IPS-NIHi7 (cell line): Measurements from ENCODE around the gene RPS16.
"Not testable (repeated sequence)": the region's sequence is repeated elsewhere in the genome, so short reads cannot be mapped to it uniquely, and the experiment has no call there.

Experiments used
- DNase-seq: peaks from one replicate; pipeline ENCODE4 v3.0.0; 2012; ENCODE audit warnings: mixed read lengths; ENCODE audit errors: extremely low spot score

The RPS16 gene

DNA sequence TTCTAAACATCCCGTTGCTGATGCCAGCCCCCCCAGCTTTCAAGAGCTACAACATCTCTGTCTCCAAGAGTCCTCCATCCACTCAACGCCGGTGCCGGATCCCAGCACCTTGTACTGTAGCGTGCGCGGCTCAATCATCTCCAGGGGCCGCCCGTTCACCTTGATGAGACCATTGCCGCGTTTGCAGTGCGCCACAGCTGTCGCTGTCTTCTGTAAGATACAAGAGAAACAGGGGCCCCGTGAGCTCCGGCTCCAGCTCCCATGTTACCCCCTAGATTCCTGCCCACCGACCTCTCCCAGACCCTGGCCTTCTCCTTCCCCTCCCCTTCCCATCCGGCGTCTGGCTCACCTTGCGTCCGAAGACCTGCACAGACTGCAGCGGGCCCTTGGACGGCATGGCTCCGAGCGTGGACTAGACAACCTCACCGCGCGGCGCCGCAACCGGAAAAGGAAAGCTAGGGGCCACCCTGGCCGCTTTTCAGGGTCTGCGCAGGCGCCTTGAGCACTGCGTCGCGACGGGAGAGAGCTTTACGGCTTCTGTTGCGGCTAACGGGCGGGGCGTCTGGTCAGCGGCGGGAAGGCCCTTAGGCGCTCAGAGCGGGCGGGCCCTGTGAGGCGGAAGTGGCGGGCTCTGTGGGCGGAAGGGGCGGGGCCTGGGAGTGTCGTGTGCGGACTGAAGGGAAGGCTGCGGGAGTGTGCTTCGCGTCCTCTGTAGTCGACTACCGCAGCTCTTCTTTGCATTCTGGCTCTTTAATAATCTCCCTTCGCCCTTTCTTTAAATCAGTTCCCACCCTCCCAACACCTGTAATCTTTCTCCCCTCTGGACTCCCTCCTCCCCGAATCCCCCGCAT, at the start of gene RPS16:
Gene RPS16 (minus strand): TSS at position 451 of the 851 bp plus-strand sequence. CDS start 54 bp downstream, at position 397.
- DNase-seq: peak; percentile 95

DNA sequence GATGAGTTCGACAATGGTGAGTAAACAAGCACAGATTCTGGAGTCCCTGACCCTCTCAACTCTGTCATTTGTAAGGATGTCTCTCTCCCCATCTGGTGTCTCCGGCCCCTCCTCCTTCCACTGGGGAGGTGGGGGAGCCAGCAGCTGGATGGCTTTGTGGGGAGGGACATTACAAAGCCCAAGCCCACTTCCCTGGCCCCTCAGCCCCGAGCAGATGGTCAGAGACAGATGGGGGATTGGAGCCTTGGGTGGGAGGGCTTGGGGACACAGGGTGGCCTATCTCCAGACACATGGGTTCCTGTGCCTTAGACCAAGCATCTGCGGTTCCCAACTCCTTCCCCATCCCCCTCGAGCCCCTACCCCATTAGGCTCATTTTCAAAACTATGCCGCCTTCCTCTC, 47.4 kb upstream of the RPS16 start:
- no peak for DNase-seq

DNA sequence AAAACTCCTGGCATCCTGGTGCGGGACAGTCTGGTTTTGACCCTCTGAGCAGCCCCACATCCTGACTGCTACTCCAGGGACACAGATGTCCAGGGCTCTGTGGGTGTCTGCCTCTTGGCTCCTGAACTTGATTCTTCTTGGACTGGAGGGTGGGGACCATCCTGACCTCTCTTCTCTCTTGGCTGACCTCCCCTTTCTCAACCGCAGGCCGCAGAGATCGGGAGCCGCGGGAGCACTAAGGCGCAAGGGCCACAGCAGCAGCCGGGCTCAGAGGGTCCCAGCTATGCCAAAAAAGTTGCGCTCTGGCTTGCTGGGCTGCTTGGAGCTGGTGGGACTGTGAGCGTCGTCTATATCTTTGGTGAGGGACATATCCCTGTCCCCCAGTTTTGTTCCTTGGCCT, 45.9 kb upstream of the RPS16 start:
- no peak for DNase-seq

DNA sequence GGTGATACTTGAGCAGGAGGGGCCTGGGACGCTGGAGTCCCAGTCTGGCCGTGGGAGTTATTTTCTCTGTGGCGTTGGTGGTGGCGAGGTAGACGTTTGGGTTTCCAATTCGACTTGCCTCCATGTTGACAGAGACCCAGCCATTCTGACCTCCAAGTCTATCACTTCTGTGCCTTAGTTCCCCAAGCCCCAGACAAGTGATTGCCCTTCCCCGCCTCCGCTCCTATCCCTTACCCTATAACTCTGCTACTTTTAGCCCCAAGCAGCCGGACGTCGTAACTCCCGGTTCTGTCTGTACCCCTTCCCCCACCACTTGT, 45.4 kb upstream of the RPS16 start:
- DNase-seq: no peak

- peak; percentile 96 for DNase-seq
Measured at GRCh38 chr19:39480337-39481228, 44.8 kb upstream of the RPS16 start, which contains the start of gene TIMM50. TSS of gene TIMM50 (plus strand) at chr19:39480838. CDS start at chr19:39480854, 16 bp downstream.

DNA sequence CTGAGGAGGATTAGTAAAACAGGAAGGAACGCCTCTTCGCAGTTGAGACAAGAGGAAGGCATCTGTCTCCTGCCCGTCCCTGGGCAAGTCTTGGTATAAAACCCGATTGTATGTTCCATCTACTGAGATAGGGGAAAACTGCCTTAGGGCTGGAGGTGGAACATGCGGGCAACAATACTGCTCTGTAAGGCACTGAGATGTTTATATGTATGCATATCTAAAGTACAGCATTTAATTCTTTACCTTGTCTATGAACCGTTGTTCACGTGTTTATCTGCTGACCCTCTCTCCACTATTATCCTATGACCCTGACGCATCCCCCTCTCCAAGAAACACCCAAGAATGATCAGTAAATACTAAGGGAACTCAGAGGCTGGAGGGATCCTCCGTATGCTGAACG, 44.2 kb upstream of the RPS16 start:
- no peak for DNase-seq

DNA sequence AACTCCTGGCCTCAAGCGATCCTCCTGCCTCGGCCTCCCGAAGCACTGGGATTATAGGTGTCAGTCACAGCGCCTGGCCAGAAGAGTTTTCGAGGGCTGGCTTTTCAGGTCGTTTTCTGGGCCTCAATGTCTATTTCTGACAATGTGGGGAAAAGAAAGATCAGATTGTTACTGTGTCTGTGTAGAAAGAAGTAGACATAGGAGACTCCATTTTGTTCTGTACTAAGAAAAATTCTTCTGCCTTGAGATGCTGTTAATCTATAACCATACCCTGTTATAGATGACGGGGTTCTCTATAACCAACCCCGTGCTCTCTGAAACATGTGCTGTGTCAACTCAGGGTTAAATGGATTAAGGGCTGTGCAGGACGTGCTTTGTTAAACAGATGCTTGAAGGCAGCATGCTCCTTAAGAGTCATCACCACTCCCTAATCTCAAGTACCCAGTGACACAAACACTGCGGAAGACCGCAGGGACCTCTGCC, 43.6 kb upstream of the RPS16 start:
- DNase-seq: not testable (repeated sequence)

DNA sequence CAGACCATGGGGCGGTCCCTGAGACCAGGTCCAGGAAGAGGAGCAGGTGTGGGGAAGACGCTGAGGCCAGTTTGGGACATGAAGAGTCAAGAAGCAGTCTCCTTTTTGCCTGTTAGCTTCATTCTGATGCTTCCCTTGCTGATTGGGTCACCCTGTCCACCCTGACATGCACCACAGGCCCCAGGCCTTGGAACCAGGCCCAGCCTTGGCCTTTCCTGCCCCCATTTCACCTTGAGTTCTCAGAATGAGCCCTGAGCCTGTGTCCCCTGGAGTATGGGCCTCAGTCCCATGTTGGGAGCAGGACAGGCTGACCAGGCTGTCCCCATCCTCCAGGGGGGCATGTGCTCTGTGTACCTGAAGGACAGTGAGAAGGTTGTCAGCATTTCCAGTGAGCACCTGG, 40.0 kb upstream of the RPS16 start:
- DNase-seq: no peak

DNA sequence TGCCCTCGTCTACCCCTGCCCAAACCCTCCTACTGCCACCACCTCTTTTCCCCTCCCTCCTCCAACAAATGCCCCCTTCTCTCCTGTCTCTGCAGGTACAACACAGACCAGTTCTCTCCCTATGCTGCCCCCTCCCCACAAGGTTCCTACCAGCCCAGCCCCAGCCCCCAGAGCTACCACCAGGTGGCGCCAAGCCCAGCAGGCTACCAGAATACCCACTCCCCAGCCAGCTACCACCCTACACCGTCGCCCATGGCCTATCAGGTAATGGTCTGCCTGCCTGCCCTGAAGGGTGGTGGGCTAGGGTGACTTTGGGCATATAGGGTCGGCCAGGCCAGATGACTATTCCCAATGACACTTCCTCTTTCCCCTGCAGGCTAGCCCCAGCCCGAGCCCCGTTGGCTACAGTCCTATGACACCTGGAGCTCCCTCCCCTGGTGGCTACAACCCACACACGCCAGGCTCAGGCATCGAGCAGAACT, 38.4 kb upstream of the RPS16 start:
- peak; percentile 92 for DNase-seq

DNA sequence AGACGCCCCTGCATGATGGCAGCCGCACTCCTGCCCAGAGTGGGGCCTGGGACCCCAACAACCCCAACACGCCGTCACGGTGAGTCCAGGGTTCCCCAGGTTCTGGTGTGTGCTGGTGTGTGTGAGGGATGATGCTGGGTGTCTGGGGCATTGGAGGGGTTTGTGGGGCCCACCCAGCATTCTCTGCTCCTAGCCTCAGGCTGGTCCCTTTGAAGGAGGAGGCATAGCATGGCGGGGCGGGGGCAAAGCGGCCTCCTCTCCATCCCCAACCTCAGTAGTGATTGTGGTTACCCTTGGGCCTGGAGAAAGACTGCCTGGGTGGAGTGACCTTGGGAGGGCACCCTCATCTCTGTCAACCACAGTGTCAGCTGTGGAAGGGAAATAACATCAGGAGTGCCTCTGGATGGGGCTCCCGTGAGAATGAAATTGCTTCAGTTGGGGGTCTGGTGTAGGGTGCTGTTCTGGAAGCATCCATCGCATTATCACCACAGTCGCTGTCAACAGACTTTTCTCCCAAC, 37.8 kb upstream of the RPS16 start:
- DNase-seq: no peak

DNA sequence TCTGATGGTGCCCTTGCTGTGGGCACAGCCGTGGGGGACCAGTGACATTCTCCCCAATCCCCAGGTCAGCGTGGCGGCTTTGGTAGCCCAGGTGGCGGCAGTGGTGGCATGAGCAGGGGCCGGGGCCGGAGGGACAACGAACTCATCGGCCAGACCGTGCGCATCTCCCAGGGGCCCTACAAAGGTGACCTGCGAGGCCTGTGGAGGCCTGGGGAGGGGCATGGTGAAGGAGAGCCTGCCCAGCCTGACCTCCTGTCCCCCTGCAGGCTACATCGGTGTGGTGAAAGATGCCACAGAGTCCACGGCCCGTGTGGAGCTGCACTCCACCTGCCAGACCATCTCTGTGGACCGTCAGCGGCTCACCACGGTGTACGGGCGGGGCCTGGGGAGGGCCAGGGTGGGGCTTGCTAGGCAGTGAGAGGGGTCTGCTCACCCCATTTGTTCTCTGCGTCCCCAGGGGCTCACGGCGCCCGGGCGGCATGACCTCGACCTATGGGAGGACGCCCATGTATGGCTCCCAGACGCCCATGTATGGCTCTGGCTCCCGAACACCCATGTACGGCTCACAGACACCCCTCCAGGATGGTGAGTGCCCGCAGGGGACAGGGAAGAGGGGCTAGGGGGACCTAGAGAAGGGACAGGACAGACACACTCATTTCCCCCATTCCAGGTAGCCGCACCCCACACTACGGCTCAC, 37.1 kb upstream of the RPS16 start:
- no peak for DNase-seq

DNA sequence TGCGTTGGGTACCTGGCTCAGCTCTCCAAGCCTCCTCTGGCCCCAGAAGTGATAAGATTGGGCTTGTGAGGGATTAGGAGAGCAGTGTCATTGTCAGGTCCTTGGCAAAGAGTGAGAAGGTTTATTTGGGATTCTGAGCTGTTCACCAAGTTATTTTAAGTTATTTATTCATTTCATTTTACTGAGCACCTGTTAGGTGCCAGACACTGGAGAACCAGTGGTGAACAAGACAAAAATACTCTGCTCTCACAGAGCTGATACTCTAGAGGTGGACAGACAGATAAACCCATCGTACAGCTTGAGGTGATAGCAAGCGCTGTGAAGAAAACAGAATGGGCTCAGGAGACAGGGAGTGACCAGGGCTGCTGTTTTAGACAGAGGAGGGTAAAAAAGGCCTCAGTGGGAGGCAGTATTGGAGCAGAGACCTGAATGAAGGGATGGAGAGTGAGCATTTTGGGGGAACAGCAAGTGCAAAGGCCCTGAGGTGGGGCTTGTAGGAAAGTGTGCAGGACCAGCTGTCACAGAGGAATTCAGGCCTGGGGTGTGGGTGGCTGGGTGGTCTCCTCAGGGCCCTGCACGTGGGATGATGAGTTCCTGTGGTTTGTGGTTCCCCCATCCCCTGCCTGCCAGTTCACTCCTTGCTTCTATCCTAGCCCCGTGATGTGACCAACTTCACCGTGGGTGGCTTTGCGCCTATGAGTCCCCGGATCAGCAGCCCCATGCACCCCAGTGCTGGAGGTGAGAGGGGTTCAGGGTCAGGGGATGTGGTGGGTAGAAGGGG, 36.2 kb upstream of the RPS16 start:
- DNase-seq: no peak

DNA sequence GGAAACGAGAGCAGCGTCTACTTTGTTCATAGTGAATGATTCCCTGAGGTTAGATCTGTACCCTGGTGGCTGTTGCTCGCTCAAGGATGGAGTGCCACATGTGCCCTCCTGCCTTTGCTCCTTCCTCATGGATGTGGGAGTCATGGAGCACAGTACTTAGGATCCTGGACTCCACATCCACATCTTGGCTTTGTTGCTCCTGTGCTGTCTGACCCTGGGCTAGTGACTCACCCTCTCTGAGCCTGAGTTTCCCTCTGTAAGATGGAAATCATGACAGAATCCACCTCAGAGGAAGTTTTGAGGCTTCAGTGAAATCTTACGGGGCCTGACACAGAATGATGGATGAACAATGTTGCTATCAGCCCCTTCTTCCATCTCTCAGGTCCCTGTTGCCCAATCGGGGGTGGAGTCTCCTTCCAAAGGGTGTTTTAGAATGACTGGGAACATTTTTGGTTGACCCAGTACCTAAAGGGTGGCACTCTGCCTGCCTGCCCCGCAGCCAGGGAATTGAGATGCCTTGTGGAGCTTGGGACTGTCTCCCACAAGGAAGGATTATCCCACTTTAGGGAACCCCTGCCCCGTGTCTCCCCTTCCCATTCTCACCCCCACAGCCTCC, 35.1 kb upstream of the RPS16 start:
- DNase-seq: no peak

DNA sequence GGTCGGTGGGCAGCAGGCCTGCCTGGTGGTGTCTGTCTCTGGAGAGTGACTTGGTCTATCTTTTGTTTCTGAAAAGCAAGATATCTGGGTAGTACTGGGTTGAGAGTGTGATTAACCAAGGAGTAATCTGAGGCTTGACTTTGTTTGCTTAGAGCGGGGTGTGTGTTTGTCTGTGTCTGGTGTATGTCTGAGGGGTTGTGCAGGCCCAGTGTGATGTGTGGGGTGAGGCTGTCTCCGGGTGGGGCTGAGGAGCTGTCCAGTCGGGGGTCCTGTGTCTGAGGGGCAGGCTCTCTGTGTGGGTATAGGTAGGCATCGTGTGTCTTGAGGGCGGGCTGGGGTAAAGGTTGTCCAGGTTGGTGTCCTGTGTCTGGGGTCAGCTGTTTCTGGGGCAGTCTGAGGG, 33.8 kb upstream of the RPS16 start:
- no peak for DNase-seq

- DNase-seq: no peak
Measured at GRCh38 chr19:39469036-39469435, 33.3 kb upstream of the RPS16 start.

DNA sequence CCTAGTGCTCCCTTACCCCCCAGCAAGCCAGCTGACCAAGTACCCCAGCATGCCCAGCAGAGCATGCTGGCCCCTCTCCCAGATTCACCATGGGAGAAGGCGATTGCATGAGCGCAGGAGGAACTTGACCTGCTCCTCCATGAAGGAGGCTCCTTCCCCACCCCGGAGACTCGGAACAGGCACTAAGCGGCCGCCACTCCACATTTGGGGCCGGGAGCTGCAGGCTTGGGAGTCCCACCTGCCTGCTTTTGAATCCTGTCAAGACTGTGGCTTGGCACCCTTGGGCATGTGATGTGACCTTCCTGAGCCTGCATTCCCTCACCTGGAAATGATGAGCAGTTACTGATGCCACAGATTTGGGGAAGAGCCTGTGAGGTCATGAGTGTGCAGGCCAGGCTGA, 32.2 kb upstream of the RPS16 start:
- no peak for DNase-seq

GRCh38 chr19:39465956-39466747, 30.4 kb upstream of the RPS16 start:
- DNase-seq: no peak

GRCh38 chr19:39463403-39463802, 27.7 kb upstream of the RPS16 start:
- DNase-seq: no peak

DNA sequence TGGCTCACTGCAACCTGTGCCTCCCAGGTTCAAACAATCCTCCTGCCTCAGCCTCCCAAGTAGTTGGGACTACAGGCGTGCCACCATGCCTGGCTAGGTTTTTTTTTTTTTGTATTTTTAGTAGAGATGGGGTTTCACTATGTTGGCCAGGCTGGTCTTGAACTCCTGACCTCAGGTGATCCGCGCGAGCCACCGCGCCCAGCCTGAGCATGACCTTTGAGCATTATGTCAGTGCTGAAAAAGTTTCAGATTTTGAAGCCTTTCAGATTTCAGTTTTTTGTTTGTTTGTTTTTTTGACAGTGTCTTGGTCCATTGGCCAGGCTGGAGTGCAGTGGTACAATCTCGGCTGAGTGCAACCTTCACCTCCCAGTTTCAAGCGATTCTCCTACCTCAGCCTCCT, 15.5 kb upstream of the RPS16 start:
- not testable (repeated sequence) for DNase-seq
